Astrocyte (in vitro differentiated cells and primary cell): Measurements from ENCODE around the gene TMCC1. TPM values are rescaled to one million over a fixed set of nuclear protein-coding genes. Genes with fewer than 3 reads are reported as not detected.

ENCODE experiments used
- DNase-seq: peaks from one replicate; pipeline ENCODE4 v3.0.0-alpha.2; 2010; ENCODE audit warnings: low read depth
- FAIRE-seq: peaks from 2 replicates; lab custom pipeline; 2011; peaks lifted over from hg19 to GRCh38; lab: Jason Lieb, UNC
- H2AFZ ChIP-seq: 2 replicates; pipeline ENCODE4 v1.6.0; 2012; ENCODE audit warnings: low read depth, low read length, inconsistent platforms
- H3K27ac ChIP-seq: 2 replicates; pipeline ENCODE4 v1.5.1; 2011; ENCODE audit warnings: low read depth, low read length, inconsistent platforms
- H3K27me3 ChIP-seq: 2 replicates; pipeline ENCODE4 v1.6.0; 2011; ENCODE audit warnings: low read length, inconsistent platforms; ENCODE audit not compliant: insufficient read depth
- H3K36me3 ChIP-seq: 2 replicates; pipeline ENCODE4 v1.5.1; 2011; ENCODE audit warnings: low read length, inconsistent platforms; ENCODE audit not compliant: insufficient read depth
- H3K4me1 ChIP-seq: 2 replicates; pipeline ENCODE4 v1.5.1; 2011; ENCODE audit warnings: low read length, inconsistent platforms; ENCODE audit not compliant: insufficient read depth
- H3K4me2 ChIP-seq: 2 replicates; pipeline ENCODE4 v1.6.0; 2012; ENCODE audit warnings: low read length, inconsistent platforms
- H3K4me3 ChIP-seq: 2 replicates; pipeline ENCODE4 v1.5.1; 2011; ENCODE audit warnings: low read depth, mild to moderate bottlenecking, low read length, inconsistent platforms; ENCODE audit not compliant: insufficient read depth
- H3K79me2 ChIP-seq: 2 replicates; pipeline ENCODE4 v1.6.0; 2012; ENCODE audit warnings: mild to moderate bottlenecking, low read length, inconsistent platforms; ENCODE audit not compliant: insufficient read depth
- H3K9ac ChIP-seq: 2 replicates; pipeline ENCODE4 v1.6.0; 2012; ENCODE audit warnings: mild to moderate bottlenecking, low read length, inconsistent platforms
- H3K9me3 ChIP-seq: 2 replicates; pipeline ENCODE4 v1.5.1; 2012; ENCODE audit warnings: low read depth, mild to moderate bottlenecking, low read length, inconsistent platforms; ENCODE audit not compliant: insufficient read depth
- H4K20me1 ChIP-seq: 2 replicates; pipeline ENCODE4 v1.6.0; 2012; ENCODE audit warnings: low read length, inconsistent platforms; ENCODE audit not compliant: insufficient read depth
- H3K27ac Mint-ChIP-seq: one replicate; pipeline ENCODE4 v1.8.0; 2021; ENCODE audit warnings: mild to moderate bottlenecking, mixed read lengths; ENCODE audit not compliant: unreplicated experiment
- H3K27me3 Mint-ChIP-seq: one replicate; pipeline ENCODE4 v1.8.0; 2021; ENCODE audit warnings: low read depth, mixed read lengths; ENCODE audit not compliant: unreplicated experiment
- H3K36me3 Mint-ChIP-seq: one replicate; pipeline ENCODE4 v1.8.0; 2021; ENCODE audit warnings: low read depth, mixed read lengths; ENCODE audit not compliant: unreplicated experiment
- H3K4me1 Mint-ChIP-seq: one replicate; pipeline ENCODE4 v1.8.0; 2021; ENCODE audit warnings: low read depth, mixed read lengths; ENCODE audit not compliant: unreplicated experiment
- H3K4me3 Mint-ChIP-seq: one replicate; pipeline ENCODE4 v1.8.0; 2021; ENCODE audit warnings: mild to moderate bottlenecking, moderate library complexity, mixed read lengths; ENCODE audit not compliant: unreplicated experiment
- H3K9me3 Mint-ChIP-seq: one replicate; pipeline ENCODE4 v1.8.0; 2021; ENCODE audit warnings: mild to moderate bottlenecking, mixed read lengths; ENCODE audit not compliant: unreplicated experiment
- EZH2 ChIP-seq: IDR thresholded peaks from 2 replicates; pipeline ENCODE4 v1.6.1; 2012; ENCODE audit warnings: mild to moderate bottlenecking, low read length, inconsistent platforms; ENCODE audit not compliant: insufficient read depth
- total RNA-seq: library from RNA; stranded (reverse); gene quantifications from 2 replicates; pipeline ENCODE4 v1.2.1, GENCODE V29; 2021
- TF ChIP-seq, protein P1 (sequence below): IDR thresholded peaks from 2 replicates; pipeline ENCODE4 v1.5.1; 2011; ENCODE audit warnings: low read depth, mild to moderate bottlenecking, inconsistent platforms, low read length, moderate library complexity; ENCODE audit not compliant: insufficient read depth

TMCC1 gene
- total RNA-seq, 1 donor from 2014 or later, result 37.9 TPM

DNA sequence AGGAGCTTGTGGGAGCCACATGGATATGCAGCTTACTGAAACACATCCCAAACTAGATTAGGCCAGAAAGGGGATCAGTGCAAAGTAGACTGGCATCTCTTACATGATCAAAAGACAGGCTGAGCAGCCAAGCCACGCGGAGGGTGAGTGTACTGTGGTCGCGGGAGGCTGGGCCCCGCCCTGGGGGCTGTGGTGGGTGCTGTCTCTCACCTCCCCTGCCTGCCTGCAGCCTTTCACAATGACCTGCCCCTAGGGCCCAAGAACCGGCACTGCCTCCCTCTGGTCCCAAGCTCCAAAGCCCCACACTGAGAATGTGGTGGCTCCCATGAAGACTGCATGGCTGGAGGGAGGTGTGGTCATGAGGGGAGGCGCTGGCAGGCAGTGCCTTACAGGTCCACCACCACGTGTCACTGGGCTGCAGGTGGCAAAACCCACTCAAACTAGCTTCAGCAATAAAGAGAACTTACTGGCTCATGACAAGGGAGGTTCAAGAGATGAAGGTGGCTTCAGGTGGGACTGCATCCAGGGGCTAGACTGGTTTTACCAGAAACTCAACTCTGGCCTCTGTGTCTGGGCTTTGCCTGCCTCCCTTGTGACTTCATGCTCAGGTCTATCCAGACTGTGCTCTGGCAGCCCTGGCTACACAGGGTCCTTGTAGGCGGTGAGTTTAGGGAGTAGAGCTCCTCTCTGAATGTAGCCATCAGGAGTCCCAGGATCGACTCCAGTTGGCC is 259.6 kb downstream of the TMCC1 start:
- no peaks in the 10 kb centered on the region for H3K4me1 Mint-ChIP-seq

DNA sequence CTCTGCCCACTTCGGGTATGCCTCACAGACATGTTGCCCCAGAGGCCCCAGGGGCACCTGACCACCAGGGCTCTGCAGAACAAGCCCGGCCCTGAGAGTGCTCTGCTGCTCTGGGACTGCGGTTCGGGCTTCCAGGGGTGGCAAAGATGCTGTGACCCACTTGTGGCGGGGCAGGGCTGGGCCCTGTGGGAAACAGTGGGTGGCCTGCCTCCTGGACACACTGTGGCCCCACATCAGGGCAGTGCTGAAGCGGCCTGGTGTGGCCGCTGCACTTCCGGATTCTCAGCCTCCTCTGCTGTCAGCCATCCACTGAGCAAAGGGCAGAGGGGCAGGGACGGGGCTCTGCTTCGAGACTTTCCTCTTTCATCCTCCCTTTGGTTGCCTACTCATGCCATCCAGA is 260.5 kb downstream of the TMCC1 start:
- Mint-ChIP-seq H3K4me1 (peaks cover 2% of the 10 kb centered on the region), H3K36me3 (peaks cover 3% of the 10 kb centered on the region), H3K9me3 (peaks cover 8% of the 10 kb centered on the region), H3K27me3 (peaks cover 2% of the 10 kb centered on the region), H3K4me3 (no peak overlapping the region), H3K27ac (no peak overlapping the region)
- Histone ChIP-seq H3K9me3 (peaks cover 5% of the 10 kb centered on the region), H3K9ac (no peak overlapping the region), H3K4me3 (no peak overlapping the region), H2AFZ (no peak overlapping the region), H3K4me2 (no peak overlapping the region), H3K27ac (no peak overlapping the region), H3K27me3 (no peaks in the 10 kb centered on the region), H3K36me3 (no peaks in the 10 kb centered on the region), H4K20me1 (no peaks in the 10 kb centered on the region), H3K79me2 (no peaks in the 10 kb centered on the region), H3K4me1 (peaks cover 3% of the 10 kb centered on the region)
- no peak for TF ChIP-seq EZH2
- TF ChIP-seq, protein P1, sequence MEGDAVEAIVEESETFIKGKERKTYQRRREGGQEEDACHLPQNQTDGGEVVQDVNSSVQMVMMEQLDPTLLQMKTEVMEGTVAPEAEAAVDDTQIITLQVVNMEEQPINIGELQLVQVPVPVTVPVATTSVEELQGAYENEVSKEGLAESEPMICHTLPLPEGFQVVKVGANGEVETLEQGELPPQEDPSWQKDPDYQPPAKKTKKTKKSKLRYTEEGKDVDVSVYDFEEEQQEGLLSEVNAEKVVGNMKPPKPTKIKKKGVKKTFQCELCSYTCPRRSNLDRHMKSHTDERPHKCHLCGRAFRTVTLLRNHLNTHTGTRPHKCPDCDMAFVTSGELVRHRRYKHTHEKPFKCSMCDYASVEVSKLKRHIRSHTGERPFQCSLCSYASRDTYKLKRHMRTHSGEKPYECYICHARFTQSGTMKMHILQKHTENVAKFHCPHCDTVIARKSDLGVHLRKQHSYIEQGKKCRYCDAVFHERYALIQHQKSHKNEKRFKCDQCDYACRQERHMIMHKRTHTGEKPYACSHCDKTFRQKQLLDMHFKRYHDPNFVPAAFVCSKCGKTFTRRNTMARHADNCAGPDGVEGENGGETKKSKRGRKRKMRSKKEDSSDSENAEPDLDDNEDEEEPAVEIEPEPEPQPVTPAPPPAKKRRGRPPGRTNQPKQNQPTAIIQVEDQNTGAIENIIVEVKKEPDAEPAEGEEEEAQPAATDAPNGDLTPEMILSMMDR, result no peak
- DNase-seq (no peak), FAIRE-seq (no peak)

More for the DNA sequence above, 259.6 kb downstream of the TMCC1 start:
- H3K36me3 ChIP-seq, result no peaks in the 10 kb centered on the region
- Mint-ChIP-seq H3K9me3 (peaks cover 8% of the 10 kb centered on the region), H3K27ac (no peak overlapping the region), H3K36me3 (peaks cover 3% of the 10 kb centered on the region), H3K27me3 (peaks cover 2% of the 10 kb centered on the region), H3K4me3 (no peak overlapping the region)
- H3K79me2 ChIP-seq, result no peaks in the 10 kb centered on the region
- H3K27me3 ChIP-seq, result no peaks in the 10 kb centered on the region
- FAIRE-seq, result no peak
- no peaks in the 10 kb centered on the region for H3K4me1 ChIP-seq
- H3K9me3 ChIP-seq, result peaks cover 5% of the 10 kb centered on the region
- no peaks in the 10 kb centered on the region for H4K20me1 ChIP-seq
- no peak for DNase-seq
- no peak overlapping the region for H3K27ac ChIP-seq
- no peak overlapping the region for H3K4me2 ChIP-seq
- TF ChIP-seq, protein P1, result no peak
- no peak for TF ChIP-seq EZH2
- no peak overlapping the region for H3K9ac ChIP-seq
- H3K4me3 ChIP-seq, result no peak overlapping the region
- no peak overlapping the region for H2AFZ ChIP-seq

DNA sequence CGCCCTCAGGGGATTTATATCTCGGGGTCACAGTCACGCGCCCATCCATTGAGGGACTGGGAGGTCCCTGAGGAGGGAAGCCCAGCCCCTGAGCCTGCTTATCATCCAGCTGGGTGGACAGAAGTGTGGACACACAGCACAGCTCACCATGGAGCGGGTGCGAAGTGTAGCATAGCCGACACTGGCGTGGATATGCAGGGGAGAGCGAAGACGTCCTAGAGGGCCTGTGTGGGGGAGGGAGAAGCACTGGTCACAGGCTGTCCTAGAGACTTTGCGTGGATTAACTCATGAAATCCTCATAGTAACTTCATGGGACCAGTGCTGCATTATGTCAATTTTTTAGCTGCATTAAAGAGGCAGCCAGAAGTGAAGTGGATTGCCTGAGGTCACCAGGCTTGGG is 261.0 kb downstream of the TMCC1 start:
- TF ChIP-seq, protein P1, result no peak
- no peak for TF ChIP-seq EZH2
- Histone ChIP-seq H3K27me3 (no peaks in the 10 kb centered on the region), H2AFZ (no peak overlapping the region), H3K4me2 (no peak overlapping the region), H3K4me3 (no peak overlapping the region), H3K27ac (no peak overlapping the region), H3K36me3 (no peaks in the 10 kb centered on the region), H3K4me1 (peaks cover 7% of the 10 kb centered on the region), H3K9me3 (peaks cover 5% of the 10 kb centered on the region), H3K9ac (no peak overlapping the region), H3K79me2 (no peaks in the 10 kb centered on the region), H4K20me1 (no peaks in the 10 kb centered on the region)
- FAIRE-seq (no peak), DNase-seq (no peak)
- Mint-ChIP-seq H3K4me1 (peaks cover 6% of the 10 kb centered on the region), H3K27me3 (peaks cover 2% of the 10 kb centered on the region), H3K27ac (no peak overlapping the region), H3K4me3 (no peak overlapping the region), H3K36me3 (peaks cover 3% of the 10 kb centered on the region), H3K9me3 (peaks cover 8% of the 10 kb centered on the region)
